GM23248 (cell line): ENCODE results near the gene TRIM41.

Experiments used
- EZH2 ChIP-seq: fragments of 200-600 bp; sonication (generic); IDR thresholded peaks from 2 replicates; pipeline ENCODE4 v1.6.1; 2018; ENCODE audit warnings: antibody characterized with exemption, mild to moderate bottlenecking; ENCODE audit not compliant: insufficient read depth, poor library complexity, severe bottlenecking
- EZH2phosphoT487 ChIP-seq: fragments of 200-600 bp; sonication (generic); IDR thresholded peaks from 2 replicates; pipeline ENCODE4 v1.6.1; 2018; ENCODE audit warnings: antibody characterized with exemption, moderate library complexity, mild to moderate bottlenecking, low read depth; ENCODE audit not compliant: insufficient read depth

DNA sequence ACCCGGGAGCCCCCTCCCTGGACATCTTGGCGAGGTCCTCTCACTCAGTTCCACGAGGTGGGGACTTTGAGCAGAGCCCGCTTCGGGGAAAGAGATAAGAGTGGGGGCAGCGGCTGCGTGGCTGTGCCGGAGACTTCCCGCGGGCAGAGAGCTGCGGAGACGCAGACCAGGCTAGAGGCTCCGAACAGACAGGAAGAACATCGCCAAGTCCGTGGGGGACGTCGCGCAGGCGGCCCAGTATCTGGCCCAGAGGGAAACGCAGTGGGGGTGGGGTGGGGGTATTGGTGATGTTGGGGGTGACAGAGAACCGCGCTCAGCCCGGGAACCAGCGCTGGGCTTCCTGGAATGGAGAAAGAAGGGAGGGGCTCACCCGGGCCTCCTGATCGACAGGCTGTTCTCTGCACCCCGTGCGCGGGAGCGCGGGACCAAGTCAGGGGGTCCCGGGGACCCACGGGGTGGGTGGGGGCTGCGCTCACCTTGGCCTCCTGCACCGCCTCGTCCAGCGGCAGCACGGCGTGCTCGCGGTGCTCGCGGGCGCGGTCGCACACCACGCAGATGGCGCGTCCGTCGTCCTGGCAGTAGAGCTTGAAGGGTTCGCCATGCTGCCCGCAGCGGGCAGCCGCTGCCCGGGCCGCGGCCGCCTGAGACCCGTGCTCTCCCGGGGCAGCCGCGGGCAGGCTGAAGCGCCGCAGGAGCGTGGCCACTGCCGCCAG is 18.8 kb upstream of the TRIM41 start:
- no peak for TF ChIP-seq EZH2
- no peak for TF ChIP-seq EZH2phosphoT487
